ENCODE measurements around the gene MTM1. TPM values are rescaled to one million over a fixed set of nuclear protein-coding genes. Genes with fewer than 3 reads are reported as not detected.
A peak's percentile ranks its signal among the peaks of the same experiment; 100 is the strongest.

The MTM1 gene
- total and polyA plus RNA-seq, 2 experiments from 2014 or later = 3.8 to 3.9 TPM

DNA sequence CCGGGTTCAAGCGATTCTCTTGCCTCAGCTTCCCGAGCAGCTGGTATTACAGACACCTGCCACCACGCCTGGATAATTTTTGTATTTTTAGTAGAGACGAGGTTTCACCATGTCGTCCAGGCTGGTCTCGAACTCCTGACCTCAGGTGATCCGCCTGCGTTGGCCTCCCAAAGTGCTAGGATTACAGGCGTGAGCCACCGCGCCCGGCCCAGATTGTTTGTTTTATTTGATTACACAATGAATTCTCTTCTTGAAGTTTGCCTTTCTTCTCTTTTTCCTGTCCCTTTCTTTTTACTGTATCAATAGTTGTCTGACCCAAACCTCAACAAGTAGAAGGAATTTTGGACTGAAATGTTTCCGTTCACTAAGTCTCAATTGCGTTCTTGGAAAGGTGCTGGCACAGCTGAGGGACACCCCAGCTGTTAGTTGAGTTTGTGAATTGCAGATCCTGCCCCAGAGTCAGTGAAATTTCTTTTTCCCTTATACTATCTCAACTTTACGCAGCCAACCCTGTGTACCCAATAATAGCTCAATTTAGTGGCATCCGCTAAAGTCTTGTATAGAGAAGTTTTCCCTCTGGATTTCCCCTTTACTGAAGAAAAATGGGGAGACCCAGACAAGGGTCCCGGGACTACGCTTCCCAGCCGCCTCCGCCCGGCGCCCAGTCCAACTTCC, 639 bp upstream of the MTM1 start:
- DNase-seq (ENCODE audit: low read depth in 1 of 2, low spot score in 1 of 2) = no peak
- Histone ChIP-seq H3K4me3 (no peak overlapping the region), H3K9me3 (ENCODE audit: low read depth) (no peaks in the 10 kb centered on the region), H3K27ac (no peak overlapping the region), H3K36me3 (no peaks in the 10 kb centered on the region), H3K27me3 (no peaks in the 10 kb centered on the region), H3K4me1 (ENCODE audit: low read depth) (no peaks in the 10 kb centered on the region)
- TF ChIP-seq, protein P1, sequence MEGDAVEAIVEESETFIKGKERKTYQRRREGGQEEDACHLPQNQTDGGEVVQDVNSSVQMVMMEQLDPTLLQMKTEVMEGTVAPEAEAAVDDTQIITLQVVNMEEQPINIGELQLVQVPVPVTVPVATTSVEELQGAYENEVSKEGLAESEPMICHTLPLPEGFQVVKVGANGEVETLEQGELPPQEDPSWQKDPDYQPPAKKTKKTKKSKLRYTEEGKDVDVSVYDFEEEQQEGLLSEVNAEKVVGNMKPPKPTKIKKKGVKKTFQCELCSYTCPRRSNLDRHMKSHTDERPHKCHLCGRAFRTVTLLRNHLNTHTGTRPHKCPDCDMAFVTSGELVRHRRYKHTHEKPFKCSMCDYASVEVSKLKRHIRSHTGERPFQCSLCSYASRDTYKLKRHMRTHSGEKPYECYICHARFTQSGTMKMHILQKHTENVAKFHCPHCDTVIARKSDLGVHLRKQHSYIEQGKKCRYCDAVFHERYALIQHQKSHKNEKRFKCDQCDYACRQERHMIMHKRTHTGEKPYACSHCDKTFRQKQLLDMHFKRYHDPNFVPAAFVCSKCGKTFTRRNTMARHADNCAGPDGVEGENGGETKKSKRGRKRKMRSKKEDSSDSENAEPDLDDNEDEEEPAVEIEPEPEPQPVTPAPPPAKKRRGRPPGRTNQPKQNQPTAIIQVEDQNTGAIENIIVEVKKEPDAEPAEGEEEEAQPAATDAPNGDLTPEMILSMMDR (IDR thresholded peaks at IDR 0.05; ENCODE audit: low read depth, low read length) = no peak

- H3K9me3 ChIP-seq (ENCODE audit: low read depth) = no peaks in the 10 kb centered on the region
- H3K4me1 ChIP-seq (ENCODE audit: low read depth) = no peaks in the 10 kb centered on the region
- H3K36me3 ChIP-seq = no peaks in the 10 kb centered on the region
- peak overlapping the region; percentile 64 for H3K4me3 ChIP-seq
- H3K27ac ChIP-seq = peak overlapping the region; percentile 37
- peak in 1 of 2 donors; percentile 53 for DNase-seq (ENCODE audit: low read depth in 1 of 2, low spot score in 1 of 2)
- H3K27me3 ChIP-seq = no peaks in the 10 kb centered on the region
- TF ChIP-seq, protein P1 (IDR thresholded peaks at IDR 0.05; ENCODE audit: low read depth, low read length) = no peak
Measured at GRCh38 chrX:150569155-150569477, 695 bp downstream of the MTM1 start.

- Histone ChIP-seq H3K4me3 (no peak overlapping the region), H3K4me1 (ENCODE audit: low read depth) (no peaks in the 10 kb centered on the region), H3K9me3 (ENCODE audit: low read depth) (no peaks in the 10 kb centered on the region), H3K27me3 (no peaks in the 10 kb centered on the region), H3K36me3 (no peaks in the 10 kb centered on the region), H3K27ac (no peak overlapping the region)
- DNase-seq (ENCODE audit: low read depth in 1 of 2, low spot score in 1 of 2) = peak in 1 of 2 donors; percentile 13
- TF ChIP-seq, protein P1 (IDR thresholded peaks at IDR 0.05; ENCODE audit: low read depth, low read length) = no peak
Measured at GRCh38 chrX:150570512-150570911, 2.1 kb downstream of the MTM1 start.

GRCh38 chrX:150572206-150572605, 3.8 kb downstream of the MTM1 start:
- Histone ChIP-seq H3K4me1 (ENCODE audit: low read depth) (no peaks in the 10 kb centered on the region), H3K27ac (no peak overlapping the region), H3K4me3 (no peak overlapping the region), H3K36me3 (no peaks in the 10 kb centered on the region), H3K27me3 (no peaks in the 10 kb centered on the region), H3K9me3 (ENCODE audit: low read depth) (no peaks in the 10 kb centered on the region)
- TF ChIP-seq, protein P1 (IDR thresholded peaks at IDR 0.05; ENCODE audit: low read depth, low read length) = no peak
- no peak for DNase-seq (ENCODE audit: low read depth in 1 of 2, low spot score in 1 of 2)

DNA sequence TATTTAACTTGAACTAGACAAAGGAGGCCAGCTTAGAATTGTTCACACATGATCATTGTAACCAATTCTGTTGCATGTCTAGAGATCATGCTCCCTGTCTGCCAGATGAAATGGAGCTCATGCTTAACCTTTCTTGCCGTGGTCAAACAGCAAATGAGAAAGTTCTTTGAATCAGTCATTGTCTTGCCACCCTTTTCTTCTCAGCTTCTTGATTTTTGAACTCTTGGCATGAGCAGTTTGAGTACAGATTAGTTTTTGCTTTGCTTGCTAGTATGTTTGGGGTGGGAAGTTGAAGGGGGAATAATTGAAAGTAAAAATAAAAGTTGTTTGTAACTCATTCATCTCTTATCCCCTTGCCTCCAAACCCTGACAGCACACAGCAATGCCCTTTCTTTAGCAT, 4.7 kb downstream of the MTM1 start:
- no peaks in the 10 kb centered on the region for H3K9me3 ChIP-seq (ENCODE audit: low read depth)
- no peak overlapping the region for H3K4me3 ChIP-seq
- H3K27ac ChIP-seq = no peak overlapping the region
- TF ChIP-seq, protein P1 (IDR thresholded peaks at IDR 0.05; ENCODE audit: low read depth, low read length) = no peak
- no peaks in the 10 kb centered on the region for H3K4me1 ChIP-seq (ENCODE audit: low read depth)
- H3K36me3 ChIP-seq = no peaks in the 10 kb centered on the region
- no peak for DNase-seq (ENCODE audit: low read depth in 1 of 2, low spot score in 1 of 2)
- no peaks in the 10 kb centered on the region for H3K27me3 ChIP-seq
